ENCODE data around the gene NECTIN1. TPM values are rescaled to one million over a fixed set of nuclear protein-coding genes. Genes with fewer than 3 reads are reported as not detected.

The NECTIN1 gene
- total and polyA plus RNA-seq, 2 donors (not counting 3 experiments of a cell fraction or from before 2014, with no cell fraction given): 10.8 to 23.6 TPM

DNA sequence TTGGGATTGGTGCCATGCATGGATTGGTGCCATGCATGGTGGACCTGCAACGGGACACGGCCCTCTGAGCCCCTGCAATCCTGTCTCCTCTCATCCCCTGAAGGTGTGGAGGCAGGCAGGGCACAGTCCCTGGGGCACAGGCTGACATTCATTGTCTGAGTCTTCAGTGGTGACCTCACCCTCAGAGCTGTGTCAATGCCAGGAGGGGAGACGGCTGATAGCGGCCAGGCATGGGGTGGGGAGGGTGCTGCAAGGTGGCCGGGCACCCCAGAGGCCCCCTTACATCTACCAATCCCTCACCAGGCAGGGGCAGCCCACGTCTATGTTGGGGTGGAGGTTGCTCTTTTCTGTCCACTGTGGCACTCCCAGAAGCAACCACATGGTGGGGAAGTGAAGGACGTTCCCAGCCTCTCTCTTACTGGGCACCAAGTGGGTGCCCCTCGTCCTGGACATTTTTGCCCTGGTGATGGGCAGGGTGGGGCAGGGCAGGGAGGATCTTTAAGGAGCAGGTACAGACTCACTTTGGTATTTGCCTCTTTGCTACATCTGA is 47.6 kb downstream of the NECTIN1 start:
- FAIRE-seq (no peak), DNase-seq (ENCODE audit: low read depth, low spot score) (no peak)
- H3K9me3 ChIP-seq (replicated peaks; ENCODE audit: control insufficient read depth, insufficient read depth, low read length): no peaks in the 10 kb centered on the region
- no peaks in the 10 kb centered on the region for H3K79me2 ChIP-seq (ENCODE audit: control insufficient read depth, insufficient read depth, low read length)
- no peak overlapping the region for H3K4me2 ChIP-seq (ENCODE audit: insufficient read depth, low read length)
- H3K27me3 ChIP-seq (ENCODE audit: control insufficient read depth in 2 of 2, insufficient read depth in 2 of 2, low read length in 2 of 2): no peaks in the 10 kb centered on the region
- H3K9ac ChIP-seq (replicated peaks; ENCODE audit: extremely low read depth, insufficient read depth, low read length): no peak overlapping the region
- no TSS peak for BruUV-seq (replicated peaks)
- intact Hi-C loops (cut with micrococcal nuclease) (no loop called here), dilution Hi-C loops (cut with MboI; ENCODE audit: extremely low pct_ligation_motif_present, low sequenced_read_pairs) (no loop called here)
- H3K4me1 ChIP-seq (ENCODE audit: control insufficient read depth, extremely low read depth, insufficient read depth, low read length): peaks cover 25% of the 10 kb centered on the region
- ChIA-PET CTCF (interaction anchor here (1.0 to 3.6 kb wide), 3 partner anchors 10 to 427 kb away, joined by 3 to 37 read pairs (median 3); partner anchors contain the start of gene NECTIN1), POLR2A (no interaction called here)
- H3K4me3 ChIP-seq (replicated peaks in 1 of 3; ENCODE audit: insufficient read depth in 1 of 3, low read depth in 1 of 3, low read length in 3 of 3): no peak overlapping the region
- no peak for TF ChIP-seq MYC (IDR thresholded peaks at IDR 0.05; ENCODE audit: low read depth, low read length)
- TF ChIP-seq, protein P1, sequence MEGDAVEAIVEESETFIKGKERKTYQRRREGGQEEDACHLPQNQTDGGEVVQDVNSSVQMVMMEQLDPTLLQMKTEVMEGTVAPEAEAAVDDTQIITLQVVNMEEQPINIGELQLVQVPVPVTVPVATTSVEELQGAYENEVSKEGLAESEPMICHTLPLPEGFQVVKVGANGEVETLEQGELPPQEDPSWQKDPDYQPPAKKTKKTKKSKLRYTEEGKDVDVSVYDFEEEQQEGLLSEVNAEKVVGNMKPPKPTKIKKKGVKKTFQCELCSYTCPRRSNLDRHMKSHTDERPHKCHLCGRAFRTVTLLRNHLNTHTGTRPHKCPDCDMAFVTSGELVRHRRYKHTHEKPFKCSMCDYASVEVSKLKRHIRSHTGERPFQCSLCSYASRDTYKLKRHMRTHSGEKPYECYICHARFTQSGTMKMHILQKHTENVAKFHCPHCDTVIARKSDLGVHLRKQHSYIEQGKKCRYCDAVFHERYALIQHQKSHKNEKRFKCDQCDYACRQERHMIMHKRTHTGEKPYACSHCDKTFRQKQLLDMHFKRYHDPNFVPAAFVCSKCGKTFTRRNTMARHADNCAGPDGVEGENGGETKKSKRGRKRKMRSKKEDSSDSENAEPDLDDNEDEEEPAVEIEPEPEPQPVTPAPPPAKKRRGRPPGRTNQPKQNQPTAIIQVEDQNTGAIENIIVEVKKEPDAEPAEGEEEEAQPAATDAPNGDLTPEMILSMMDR (IDR thresholded peaks at IDR 0.05; ENCODE audit: extremely low read depth in 1 of 2, insufficient read depth in 1 of 2, low read depth in 1 of 2, low read length in 2 of 2): peak in 1 of 2 donors; percentile 7
- TF ChIP-seq, protein P2, sequence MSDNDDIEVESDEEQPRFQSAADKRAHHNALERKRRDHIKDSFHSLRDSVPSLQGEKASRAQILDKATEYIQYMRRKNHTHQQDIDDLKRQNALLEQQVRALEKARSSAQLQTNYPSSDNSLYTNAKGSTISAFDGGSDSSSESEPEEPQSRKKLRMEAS (IDR thresholded peaks at IDR 0.05; ENCODE audit: insufficient read depth, insufficient read length): no peak
- no peak for TF ChIP-seq GATA2 (IDR thresholded peaks at IDR 0.05; ENCODE audit: insufficient read depth, insufficient read length, low read depth, low read length)
- no peak for TF ChIP-seq JUN (IDR thresholded peaks at IDR 0.05; ENCODE audit: borderline replicate concordance, insufficient read depth, insufficient read length, low read depth)
- no peak for TF ChIP-seq POLR2AphosphoS5 (IDR thresholded peaks at IDR 0.05; ENCODE audit: insufficient read depth, low read depth, low read length)
- TF ChIP-seq POLR2A (IDR thresholded peaks at IDR 0.05; ENCODE audit: low read depth, low read length): no peak
- H3K9me1 ChIP-seq (replicated peaks; ENCODE audit: control insufficient read depth, extremely low read depth, insufficient read depth, low read length): no peaks in the 10 kb centered on the region
- H3K36me3 ChIP-seq (ENCODE audit: control insufficient read depth in 2 of 2, extremely low read depth in 1 of 2, insufficient read depth in 2 of 2, low read length in 2 of 2): no peaks in the 10 kb centered on the region
- no peak overlapping the region for H2AFZ ChIP-seq (ENCODE audit: low read depth, low read length)
- no peaks in the 10 kb centered on the region for H4K20me1 ChIP-seq (replicated peaks; ENCODE audit: control insufficient read depth, extremely low read depth, insufficient read depth, low read length)
- H3K27ac ChIP-seq (ENCODE audit: insufficient read depth, low read depth, low read length): no peak overlapping the region

Data from endothelial cell of umbilical vein (primary cell).